ENCODE data around the gene DOCK1. TPM values are rescaled to one million over a fixed set of nuclear protein-coding genes. Genes with fewer than 3 reads are reported as not detected.
"Not testable (repeated sequence)": the region's sequence is repeated elsewhere in the genome, so short reads cannot be mapped to it uniquely, and the experiment has no call there.

DOCK1 gene
- polyA plus RNA-seq, 4 donors, result 59.0 to 73.2 (median 68.0) TPM

- no peak for DNase-seq (ENCODE audit: low read depth in 4 of 4, low spot score in 3 of 4)
Measured at GRCh38 chr10:126924180-126924914, 19.1 kb downstream of the DOCK1 start.

DNA sequence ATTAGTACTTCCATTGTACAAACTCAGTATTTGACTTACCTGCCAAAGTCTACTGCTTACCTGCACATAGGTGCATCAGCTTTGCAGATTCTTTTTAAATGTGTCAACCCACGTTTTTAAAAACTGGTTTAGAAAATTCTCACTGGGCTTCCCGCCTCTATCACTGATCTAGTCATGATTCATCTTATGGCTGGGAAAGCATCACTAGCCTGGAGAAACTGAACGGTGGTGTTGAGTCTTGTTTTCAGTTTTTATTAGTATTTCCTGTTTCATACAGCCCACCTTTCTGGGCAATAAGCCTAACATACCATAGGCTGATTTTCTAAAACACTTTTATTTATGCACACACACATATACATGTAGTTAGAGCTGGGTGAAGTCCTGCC, 19.7 kb downstream of the DOCK1 start:
- no peak for DNase-seq (ENCODE audit: low read depth in 4 of 4, low spot score in 3 of 4)

DNA sequence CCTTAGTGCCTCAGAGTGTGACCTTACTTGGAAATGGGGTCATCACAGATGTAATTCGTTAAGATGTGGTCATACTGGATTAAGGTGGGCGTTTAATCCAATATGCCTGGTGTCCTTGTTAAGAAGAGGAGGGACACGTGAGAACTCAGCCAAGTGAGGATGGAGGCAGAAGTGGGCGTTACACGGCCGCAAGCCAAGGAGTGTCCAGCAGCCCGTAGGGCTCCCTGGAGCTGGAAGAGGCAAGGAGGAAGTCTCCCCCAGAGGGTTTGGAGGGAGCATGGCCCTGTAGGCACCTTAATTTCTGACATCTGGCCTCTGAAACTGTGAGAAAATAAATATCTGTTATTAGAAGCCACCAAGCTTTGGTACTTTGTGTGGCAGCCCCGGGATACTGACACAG, 21.3 kb downstream of the DOCK1 start:
- no peak for DNase-seq (ENCODE audit: low read depth in 4 of 4, low spot score in 3 of 4)

- DNase-seq (ENCODE audit: low read depth in 4 of 4, low spot score in 3 of 4), result no peak
Measured at GRCh38 chr10:126927799-126928198, 22.6 kb downstream of the DOCK1 start.

DNA sequence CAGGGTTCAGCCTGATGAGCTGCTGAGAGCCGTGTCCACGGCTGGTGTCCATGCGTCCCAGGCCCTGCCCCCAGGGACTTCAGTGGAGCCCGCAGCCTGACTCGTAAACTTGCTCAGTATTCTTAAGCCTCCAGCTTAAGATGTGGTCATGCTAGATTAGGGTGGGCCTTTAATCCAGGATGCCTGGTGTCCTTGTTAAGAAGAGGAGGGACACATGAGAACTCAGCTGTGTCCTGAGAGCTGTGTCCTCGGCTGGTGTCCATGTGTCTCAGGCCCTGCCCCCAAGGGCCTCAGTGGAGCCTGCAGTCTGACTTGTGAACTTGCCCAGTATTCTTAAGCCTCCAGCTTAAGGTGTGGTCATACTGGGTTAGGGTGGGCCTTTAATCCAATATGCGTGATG, 23.0 kb downstream of the DOCK1 start:
- DNase-seq (ENCODE audit: low read depth in 4 of 4, low spot score in 3 of 4), result no peak

DNA sequence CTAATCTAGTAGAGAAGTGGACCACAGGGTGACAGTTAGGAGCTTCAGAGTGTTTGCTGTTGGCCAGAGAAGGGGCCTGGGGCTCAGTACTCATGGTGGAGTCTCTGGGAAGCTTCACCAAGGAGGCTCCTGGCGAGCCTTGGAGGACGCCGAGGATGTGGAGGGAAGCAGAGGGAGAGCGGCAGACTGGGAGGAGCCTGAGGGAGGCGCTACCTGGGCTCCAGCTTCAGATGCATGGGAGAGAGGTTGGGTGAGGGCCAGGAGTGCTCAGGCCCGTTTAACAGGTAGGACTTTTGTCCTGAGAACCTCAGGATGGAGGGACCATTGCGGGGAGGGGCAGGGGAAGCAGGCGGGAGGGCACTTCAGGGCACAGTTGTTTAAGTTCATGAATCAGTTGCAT, 24.2 kb downstream of the DOCK1 start:
- DNase-seq (ENCODE audit: low read depth in 4 of 4, low spot score in 3 of 4), result no peak

- no peak for DNase-seq (ENCODE audit: low read depth in 4 of 4, low spot score in 3 of 4)
Measured at GRCh38 chr10:126930131-126930882, 25.1 kb downstream of the DOCK1 start.

DNA sequence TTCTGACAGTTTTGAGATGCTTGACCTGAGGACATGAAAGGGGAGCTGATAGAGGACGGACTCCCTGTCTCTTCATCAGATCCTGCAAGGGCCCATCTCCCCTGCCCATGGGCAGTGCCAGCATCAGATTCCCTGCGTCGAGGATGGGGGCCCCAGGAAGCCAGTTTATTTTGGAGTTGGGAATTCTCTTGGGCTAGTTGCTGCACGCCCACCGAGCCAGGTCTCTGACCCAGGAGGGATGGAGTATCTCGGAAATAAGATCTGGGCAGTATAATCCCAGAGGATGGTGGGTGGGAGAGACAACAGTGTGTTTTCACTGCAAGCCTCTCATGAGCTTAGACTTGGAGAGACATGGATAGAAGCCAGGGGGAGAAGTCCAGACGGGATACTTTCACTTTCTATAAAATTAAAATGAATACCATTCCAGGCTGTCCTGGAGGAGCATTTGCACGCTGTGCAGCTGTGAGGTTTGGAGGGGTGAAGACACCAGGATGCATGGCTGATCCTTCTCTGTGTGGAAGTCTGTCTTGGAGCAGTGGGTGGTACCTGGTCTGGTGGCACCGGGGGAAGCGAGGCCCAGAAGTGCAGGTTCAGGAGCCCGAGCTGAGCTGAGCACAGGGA, 25.8 kb downstream of the DOCK1 start:
- DNase-seq (ENCODE audit: low read depth in 4 of 4, low spot score in 3 of 4), result no peak

GRCh38 chr10:126931544-126931943, 26.3 kb downstream of the DOCK1 start:
- no peak for DNase-seq (ENCODE audit: low read depth in 4 of 4, low spot score in 3 of 4)

DNA sequence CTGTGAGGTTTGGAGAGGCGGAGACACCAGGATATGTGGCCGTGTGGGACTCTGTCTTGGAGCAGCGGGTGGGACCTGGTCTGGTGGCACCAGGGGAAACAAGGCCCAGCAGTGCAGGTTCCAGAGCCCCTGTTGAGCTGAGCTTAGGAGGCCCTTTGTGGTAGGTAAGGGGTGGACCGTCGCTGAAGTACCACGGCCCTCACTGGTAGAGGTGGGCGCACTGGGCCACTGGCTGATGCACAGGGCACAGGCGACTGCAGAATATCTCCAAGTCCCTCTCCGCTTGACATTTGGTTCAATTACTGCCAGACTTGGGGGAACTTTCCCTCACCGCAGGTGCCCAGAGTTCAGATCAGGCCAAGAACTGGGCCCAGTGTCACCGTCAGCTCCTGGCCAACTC, 27.3 kb downstream of the DOCK1 start:
- DNase-seq (ENCODE audit: low read depth in 4 of 4, low spot score in 3 of 4), result no peak

- no peak for DNase-seq (ENCODE audit: low read depth in 4 of 4, low spot score in 3 of 4)
Measured at GRCh38 chr10:126933116-126933515, 27.9 kb downstream of the DOCK1 start.

GRCh38 chr10:126935263-126935946, 30.2 kb downstream of the DOCK1 start:
- no peak for DNase-seq (ENCODE audit: low read depth in 4 of 4, low spot score in 3 of 4)

DNA sequence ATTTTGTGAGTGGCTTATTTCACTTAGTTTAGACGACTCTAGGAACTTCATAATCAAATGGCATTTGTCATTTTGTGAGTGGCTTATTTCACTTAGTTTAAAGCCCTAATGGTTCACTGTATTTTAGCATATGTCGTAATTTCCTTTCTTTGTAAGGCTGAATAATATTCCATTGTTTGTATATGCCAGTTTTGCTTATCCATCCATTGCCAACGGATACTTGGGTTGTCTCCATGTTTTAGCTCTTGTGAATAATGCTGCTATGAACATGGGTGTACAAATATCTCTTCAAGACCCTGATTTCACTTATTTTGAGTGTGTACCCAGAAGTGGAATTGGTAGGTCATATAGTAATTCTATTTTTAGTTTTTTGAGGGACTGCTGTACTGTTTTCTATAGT, 31.8 kb downstream of the DOCK1 start:
- no peak for DNase-seq (ENCODE audit: low read depth in 4 of 4, low spot score in 3 of 4)

GRCh38 chr10:126938121-126938520, 32.9 kb downstream of the DOCK1 start:
- DNase-seq (ENCODE audit: low read depth in 4 of 4, low spot score in 3 of 4), result not testable (repeated sequence)

DNA sequence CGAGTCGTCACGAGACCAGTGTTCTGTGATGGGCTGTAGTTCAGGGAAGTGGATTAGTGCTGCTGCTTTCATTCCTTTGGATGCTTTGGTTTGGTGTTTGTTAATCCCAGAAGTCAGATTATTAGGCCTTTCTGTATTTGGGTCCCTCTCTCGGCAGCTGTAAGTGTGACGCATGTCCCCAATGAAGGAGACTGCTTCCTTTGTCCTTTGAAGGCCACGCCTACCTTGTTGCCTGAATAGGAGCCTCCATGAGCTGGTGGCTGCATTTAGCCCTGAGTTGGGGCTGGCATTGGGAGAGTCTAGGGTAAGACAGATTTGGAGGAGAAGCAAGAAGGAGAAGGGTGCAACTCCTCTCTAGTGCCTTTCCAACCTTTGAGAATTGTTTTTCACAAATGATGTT, 34.5 kb downstream of the DOCK1 start:
- no peak for DNase-seq (ENCODE audit: low read depth in 4 of 4, low spot score in 3 of 4)

DNA sequence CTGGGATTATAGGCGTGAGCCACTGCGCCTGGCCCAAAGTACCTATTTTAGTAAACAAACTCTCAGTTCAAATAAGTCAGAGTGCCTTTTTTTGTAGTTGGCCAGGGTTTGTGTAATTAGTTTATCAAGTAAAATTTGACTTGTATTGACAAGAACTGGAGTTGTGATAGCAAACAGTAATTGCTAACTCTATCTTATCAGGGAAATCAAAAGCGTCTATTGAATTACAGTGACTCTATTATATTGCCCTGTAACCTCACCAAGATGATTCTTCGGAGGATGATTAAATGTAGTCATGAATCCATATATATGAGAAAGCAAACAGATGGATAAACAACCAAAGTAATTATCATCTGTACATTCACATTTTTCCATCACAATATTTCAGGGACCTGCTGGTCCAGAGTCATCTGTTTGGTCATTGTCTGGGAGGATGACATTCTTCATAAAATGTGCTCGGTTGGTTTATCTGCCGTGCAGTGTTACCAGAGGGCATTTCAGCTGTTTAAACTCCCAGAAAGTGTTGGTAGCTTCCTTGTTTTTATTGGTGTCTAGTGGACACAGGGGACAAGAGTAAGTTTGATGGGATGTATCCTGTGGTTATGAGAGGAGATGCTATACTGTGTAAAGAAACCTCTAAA, 35.6 kb downstream of the DOCK1 start:
- no peak for DNase-seq (ENCODE audit: low read depth in 4 of 4, low spot score in 3 of 4)

DNA sequence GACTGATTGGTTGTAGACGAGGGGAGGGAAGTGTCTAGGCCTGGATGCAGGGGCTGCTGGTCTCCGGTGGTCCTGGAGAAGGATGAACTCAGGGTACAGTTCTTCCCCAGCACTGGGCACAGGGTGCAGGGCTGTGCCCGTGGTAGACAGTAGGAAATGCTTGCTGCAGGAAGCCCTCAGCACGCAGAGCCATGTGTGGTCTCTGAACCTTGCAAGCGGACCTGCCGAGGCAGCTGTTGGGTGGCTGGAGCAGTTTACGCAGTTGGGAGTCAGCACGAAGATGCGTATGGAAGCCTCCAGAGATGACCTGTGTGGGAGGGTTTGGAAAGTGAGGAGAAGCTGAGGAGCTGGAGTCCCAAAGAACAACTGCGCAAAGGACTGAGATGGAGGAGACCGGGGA, 39.0 kb downstream of the DOCK1 start:
- DNase-seq (ENCODE audit: low read depth in 4 of 4, low spot score in 3 of 4), result no peak

- DNase-seq (ENCODE audit: low read depth in 4 of 4, low spot score in 3 of 4), result no peak
Measured at GRCh38 chr10:126945351-126946030, 40.3 kb downstream of the DOCK1 start.

DNA sequence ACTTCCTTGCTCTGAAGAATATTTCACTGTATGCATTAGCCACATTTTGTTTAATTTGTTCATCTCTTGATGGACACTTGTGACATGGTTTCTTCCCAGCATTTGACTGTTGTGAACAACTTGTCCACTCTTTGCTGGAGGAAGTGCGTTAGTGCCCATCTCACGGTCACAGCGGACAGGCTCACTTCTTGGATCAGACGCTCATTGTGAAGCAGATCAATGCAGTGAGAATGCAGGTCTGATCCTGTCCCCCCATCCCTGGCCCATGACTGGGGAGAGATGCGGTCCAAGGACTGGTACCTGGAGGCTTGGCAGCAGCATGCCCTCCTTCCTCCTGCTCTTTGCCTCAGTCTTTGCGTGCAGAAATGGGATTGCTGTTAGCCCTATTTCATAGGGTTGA, 41.5 kb downstream of the DOCK1 start:
- DNase-seq (ENCODE audit: low read depth in 4 of 4, low spot score in 3 of 4), result no peak
